HEK293 (cell line): Measurements from ENCODE around the gene EIF3L.
A peak's percentile ranks its signal among the peaks of the same experiment; 100 is the strongest.

Experiments used
- CTCF ChIA-PET: fragments of 350-600 bp; formaldehyde crosslinking; extraction: SDS; loops from one replicate; lab custom pipeline; 2021; ENCODE audit warnings: antibody characterized with exemption; lab: Yijun Ruan, JAX
- POLR2A ChIA-PET: fragments of 300-600 bp; formaldehyde crosslinking; extraction: SDS; loops from one replicate; lab custom pipeline; 2020; ENCODE audit warnings: antibody characterized with exemption, inconsistent platforms; lab: Yijun Ruan, JAX
- H3K27ac ChIP-seq: fragments of 200-500 bp; sonication (Bioruptor generic); 2 replicates; pipeline ENCODE4 v1.5.1; 2014; ENCODE audit warnings: low read depth, low read length, control low read depth, inconsistent platforms; ENCODE audit errors: extremely low read depth
- H3K36me3 ChIP-seq, 2 experiments: fragments of 200-500 bp in 1 of 2; sonication (Bioruptor generic) in 1 of 2; 1 replicate in 1 of 2; 2 replicates in 1 of 2; pipeline ENCODE4 v1.5.1; 2014 to 2017; ENCODE audit warnings: inconsistent platforms in 2 of 2, low read length in 2 of 2; ENCODE audit not compliant: control insufficient read depth in 2 of 2, insufficient read depth in 1 of 2
- H3K4me1 ChIP-seq: fragments of 200-500 bp; sonication (Bioruptor generic); 2 replicates; pipeline ENCODE4 v1.5.1; 2014; ENCODE audit warnings: mild to moderate bottlenecking, low read length, inconsistent platforms; ENCODE audit not compliant: control insufficient read depth, insufficient read depth
- H3K4me3 ChIP-seq: 2 replicates; pipeline ENCODE4 v1.5.1; 2011; ENCODE audit warnings: low read depth, mild to moderate bottlenecking, control low read depth, low read length, moderate library complexity
- H3K9me3 ChIP-seq: fragments of 200-500 bp; sonication (Bioruptor generic); 2 replicates; pipeline ENCODE4 v1.5.1; 2014; ENCODE audit warnings: low read depth, low read length, inconsistent platforms; ENCODE audit not compliant: control insufficient read depth, insufficient read depth
- EGR2 ChIP-seq: fragments of 450-650 bp; formaldehyde crosslinking; IDR thresholded peaks from 2 replicates; pipeline ENCODE4 v1.5.1; 2016; ENCODE audit warnings: low read depth, missing biosample characterization, missing genetic modification characterization
- GLIS1 ChIP-seq: fragments of 450-650 bp; formaldehyde crosslinking; IDR thresholded peaks from 2 replicates; pipeline ENCODE4 v1.5.1; 2016; ENCODE audit warnings: missing biosample characterization, missing genetic modification characterization
- GLIS2 ChIP-seq: fragments of 450-650 bp; formaldehyde crosslinking; IDR thresholded peaks from 2 replicates; pipeline ENCODE4 v1.5.1; 2016; ENCODE audit warnings: missing biosample characterization, missing genetic modification characterization
- IKZF3 ChIP-seq: fragments of 450-650 bp; IDR thresholded peaks from 2 replicates; pipeline ENCODE4 v1.5.0; 2018; ENCODE audit warnings: missing biosample characterization, mild to moderate bottlenecking, missing genetic modification characterization, moderate library complexity
- KLF7 ChIP-seq: fragments of 450-650 bp; formaldehyde crosslinking; IDR thresholded peaks from 2 replicates; pipeline ENCODE4 v1.5.1; 2016; ENCODE audit warnings: missing biosample characterization, missing genetic modification characterization, borderline replicate concordance
- PRDM1 ChIP-seq: fragments of 450-650 bp; formaldehyde crosslinking; IDR thresholded peaks from 2 replicates; pipeline ENCODE4; 2016; ENCODE audit warnings: missing biosample characterization, missing genetic modification characterization
- TRIM28 ChIP-seq: IDR thresholded peaks from 2 replicates; pipeline ENCODE4 v1.6.1; 2011; ENCODE audit warnings: low read length, control low read depth, borderline replicate concordance
- ZBTB20 ChIP-seq: fragments of 450-650 bp; formaldehyde crosslinking; IDR thresholded peaks from 2 replicates; pipeline ENCODE4 v1.5.1; 2016; ENCODE audit warnings: missing biosample characterization, missing genetic modification characterization
- ZBTB8A ChIP-seq: fragments of 450-650 bp; formaldehyde crosslinking; IDR thresholded peaks from 2 replicates; pipeline ENCODE4 v1.5.1; 2016; ENCODE audit warnings: missing biosample characterization, missing genetic modification characterization
- ZFP37 ChIP-seq: fragments of 450-650 bp; formaldehyde crosslinking; IDR thresholded peaks from 2 replicates; pipeline ENCODE4 v1.5.1; 2016; ENCODE audit warnings: missing biosample characterization, missing genetic modification characterization
- ZNF16 ChIP-seq: fragments of 450-650 bp; formaldehyde crosslinking; IDR thresholded peaks from 2 replicates; pipeline ENCODE4 v1.5.1; 2016; ENCODE audit warnings: low read depth, missing biosample characterization, missing genetic modification characterization
- ZNF221 ChIP-seq: fragments of 450-650 bp; formaldehyde crosslinking; IDR thresholded peaks from 2 replicates; pipeline ENCODE4 v1.5.1; 2017; ENCODE audit warnings: missing biosample characterization, missing genetic modification characterization, borderline replicate concordance
- ZNF24 ChIP-seq: fragments of 450-650 bp; formaldehyde crosslinking; IDR thresholded peaks from 2 replicates; pipeline ENCODE4 v1.5.1; 2016; ENCODE audit warnings: missing biosample characterization, missing genetic modification characterization
- ZNF404 ChIP-seq: fragments of 450-650 bp; formaldehyde crosslinking; IDR thresholded peaks from 2 replicates; pipeline ENCODE4 v1.5.1; 2017; ENCODE audit warnings: missing biosample characterization, missing genetic modification characterization
- ZNF596 ChIP-seq: fragments of 450-650 bp; IDR thresholded peaks from 2 replicates; pipeline ENCODE4 v1.5.0; 2018; ENCODE audit warnings: missing biosample characterization, mild to moderate bottlenecking, missing genetic modification characterization, moderate library complexity
- ZNF600 ChIP-seq: fragments of 450-650 bp; formaldehyde crosslinking; IDR thresholded peaks from 2 replicates; pipeline ENCODE4 v1.5.1; 2016; ENCODE audit warnings: missing biosample characterization, missing genetic modification characterization
- ZXDB ChIP-seq: fragments of 450-650 bp; formaldehyde crosslinking; IDR thresholded peaks from 2 replicates; pipeline ENCODE4 v1.5.1; 2016; ENCODE audit warnings: missing biosample characterization, missing genetic modification characterization
- TF ChIP-seq, protein P1 (sequence below): fragments of 450-650 bp; formaldehyde crosslinking; IDR thresholded peaks from 2 replicates; pipeline ENCODE4 v1.5.1; 2016; ENCODE audit warnings: missing biosample characterization, missing genetic modification characterization
- TF ChIP-seq, protein P2 (sequence below): fragments of 450-650 bp; formaldehyde crosslinking; IDR thresholded peaks from 2 replicates; pipeline ENCODE4 v1.5.1; 2017; ENCODE audit warnings: missing biosample characterization, missing genetic modification characterization
- TF ChIP-seq, protein P3 (sequence below): IDR thresholded peaks from 2 replicates; pipeline ENCODE4 v1.6.1; 2011; ENCODE audit warnings: mild to moderate bottlenecking, low read depth, low read length, borderline replicate concordance
- TF ChIP-seq, protein P4 (sequence below): fragments of 450-650 bp; formaldehyde crosslinking; IDR thresholded peaks from 2 replicates; pipeline ENCODE4 v1.5.1; 2016; ENCODE audit warnings: missing biosample characterization, missing genetic modification characterization

The EIF3L gene

DNA sequence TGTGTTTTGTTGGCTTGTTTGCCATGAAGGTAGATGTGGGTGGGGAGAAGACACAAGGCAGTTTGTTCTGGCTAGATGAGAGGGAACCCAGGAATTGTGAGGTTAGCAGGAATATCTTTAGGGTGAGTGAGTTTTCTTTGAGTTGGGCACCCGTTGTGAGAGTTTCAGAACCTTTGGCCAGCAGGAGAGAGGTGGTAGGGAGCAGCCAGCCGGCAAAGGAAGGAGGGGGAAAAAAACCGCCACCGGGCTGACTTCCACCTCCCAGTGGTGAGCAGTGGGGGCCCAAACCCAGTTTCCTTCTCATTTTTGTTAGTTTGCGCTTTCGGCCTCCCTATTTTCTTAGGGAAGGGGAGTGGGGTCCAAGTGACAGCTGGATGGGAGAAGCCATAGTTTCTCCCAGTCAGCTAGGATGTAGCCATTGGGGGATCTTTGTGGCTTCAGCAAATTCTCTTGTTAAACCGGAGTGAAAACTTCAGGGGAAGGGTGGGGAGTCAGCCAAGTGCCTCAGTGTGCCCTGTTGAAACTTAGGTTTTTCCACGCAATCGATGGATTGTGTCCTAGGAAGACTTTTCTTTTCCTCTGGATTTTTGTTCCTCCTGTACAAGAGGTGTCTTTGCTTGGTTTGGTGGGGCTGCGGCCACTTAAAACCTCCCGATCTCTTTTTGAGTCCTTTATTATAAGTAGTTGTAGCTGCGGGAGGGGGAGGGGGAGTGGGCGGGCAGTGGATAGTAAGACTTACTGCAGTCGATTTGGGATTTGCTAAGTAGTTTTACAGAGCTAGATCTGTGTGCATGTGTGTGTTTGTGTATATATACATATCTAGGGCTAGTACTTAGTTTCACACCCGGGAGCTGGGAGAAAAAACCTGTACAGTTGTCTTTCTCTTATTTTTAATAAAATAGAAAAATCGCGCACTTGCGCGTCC, 42.5 kb upstream of the EIF3L start:
- Histone ChIP-seq H3K36me3 (peaks cover 0 to 5% of the 10 kb centered on the region in 2 experiments; a peak in 1 of 3 replicates), H3K4me3 (peak overlapping the region; percentile 68), H3K4me1 (peaks cover 6% of the 10 kb centered on the region; the same call in 1 of the 2 replicates), H3K9me3 (no peaks in the 10 kb centered on the region), H3K27ac (no peak overlapping the region; the same call in 1 of the 2 replicates)
- POLR2A ChIA-PET = interaction anchor here (0.7 to 2.5 kb wide), 18 partner anchors 9 to 228 kb away, joined by 3 to 28 read pairs (median 4); partner anchors contain the start of genes ANKRD54, GGA1, LGALS1 and MICALL1
- CTCF ChIA-PET = interaction anchor here (0.8 to 3.8 kb wide), 8 partner anchors 11 to 245 kb away, joined by 3 to 61 read pairs (median 5); no protein-coding TSS in a partner anchor
- TF ChIP-seq PRDM1 (tag by site-specific recombination) = peak; percentile 84
- TF ChIP-seq, protein P1, sequence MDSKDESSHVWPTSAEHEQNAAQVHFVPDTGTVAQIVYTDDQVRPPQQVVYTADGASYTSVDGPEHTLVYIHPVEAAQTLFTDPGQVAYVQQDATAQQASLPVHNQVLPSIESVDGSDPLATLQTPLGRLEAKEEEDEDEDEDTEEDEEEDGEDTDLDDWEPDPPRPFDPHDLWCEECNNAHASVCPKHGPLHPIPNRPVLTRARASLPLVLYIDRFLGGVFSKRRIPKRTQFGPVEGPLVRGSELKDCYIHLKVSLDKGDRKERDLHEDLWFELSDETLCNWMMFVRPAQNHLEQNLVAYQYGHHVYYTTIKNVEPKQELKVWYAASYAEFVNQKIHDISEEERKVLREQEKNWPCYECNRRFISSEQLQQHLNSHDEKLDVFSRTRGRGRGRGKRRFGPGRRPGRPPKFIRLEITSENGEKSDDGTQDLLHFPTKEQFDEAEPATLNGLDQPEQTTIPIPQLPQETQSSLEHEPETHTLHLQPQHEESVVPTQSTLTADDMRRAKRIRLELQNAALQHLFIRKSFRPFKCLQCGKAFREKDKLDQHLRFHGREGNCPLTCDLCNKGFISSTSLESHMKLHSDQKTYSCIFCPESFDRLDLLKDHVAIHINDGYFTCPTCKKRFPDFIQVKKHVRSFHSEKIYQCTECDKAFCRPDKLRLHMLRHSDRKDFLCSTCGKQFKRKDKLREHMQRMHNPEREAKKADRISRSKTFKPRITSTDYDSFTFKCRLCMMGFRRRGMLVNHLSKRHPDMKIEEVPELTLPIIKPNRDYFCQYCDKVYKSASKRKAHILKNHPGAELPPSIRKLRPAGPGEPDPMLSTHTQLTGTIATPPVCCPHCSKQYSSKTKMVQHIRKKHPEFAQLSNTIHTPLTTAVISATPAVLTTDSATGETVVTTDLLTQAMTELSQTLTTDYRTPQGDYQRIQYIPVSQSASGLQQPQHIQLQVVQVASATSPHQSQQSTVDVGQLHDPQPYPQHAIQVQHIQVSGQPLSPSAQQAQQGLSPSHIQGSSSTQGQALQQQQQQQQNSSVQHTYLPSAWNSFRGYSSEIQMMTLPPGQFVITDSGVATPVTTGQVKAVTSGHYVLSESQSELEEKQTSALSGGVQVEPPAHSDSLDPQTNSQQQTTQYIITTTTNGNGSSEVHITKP = peak; percentile 57; the same call in 1 of the 2 replicates
- 0 out of 2 replicates have a peak, but pooled peaks have one; percentile 14 for TF ChIP-seq GLIS1 (tag by site-specific recombination)
- peak; percentile 47 for TF ChIP-seq GLIS2 (tag by site-specific recombination)
- peak; percentile 78 for TF ChIP-seq IKZF3 (tag by site-specific recombination)
- TF ChIP-seq, protein P2, sequence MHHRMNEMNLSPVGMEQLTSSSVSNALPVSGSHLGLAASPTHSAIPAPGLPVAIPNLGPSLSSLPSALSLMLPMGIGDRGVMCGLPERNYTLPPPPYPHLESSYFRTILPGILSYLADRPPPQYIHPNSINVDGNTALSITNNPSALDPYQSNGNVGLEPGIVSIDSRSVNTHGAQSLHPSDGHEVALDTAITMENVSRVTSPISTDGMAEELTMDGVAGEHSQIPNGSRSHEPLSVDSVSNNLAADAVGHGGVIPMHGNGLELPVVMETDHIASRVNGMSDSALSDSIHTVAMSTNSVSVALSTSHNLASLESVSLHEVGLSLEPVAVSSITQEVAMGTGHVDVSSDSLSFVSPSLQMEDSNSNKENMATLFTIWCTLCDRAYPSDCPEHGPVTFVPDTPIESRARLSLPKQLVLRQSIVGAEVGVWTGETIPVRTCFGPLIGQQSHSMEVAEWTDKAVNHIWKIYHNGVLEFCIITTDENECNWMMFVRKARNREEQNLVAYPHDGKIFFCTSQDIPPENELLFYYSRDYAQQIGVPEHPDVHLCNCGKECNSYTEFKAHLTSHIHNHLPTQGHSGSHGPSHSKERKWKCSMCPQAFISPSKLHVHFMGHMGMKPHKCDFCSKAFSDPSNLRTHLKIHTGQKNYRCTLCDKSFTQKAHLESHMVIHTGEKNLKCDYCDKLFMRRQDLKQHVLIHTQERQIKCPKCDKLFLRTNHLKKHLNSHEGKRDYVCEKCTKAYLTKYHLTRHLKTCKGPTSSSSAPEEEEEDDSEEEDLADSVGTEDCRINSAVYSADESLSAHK (tag by site-specific recombination) = peak; percentile 58; the same call in 1 of the 2 replicates
- no peak for TF ChIP-seq ZNF404 (tag by site-specific recombination)
- no peak for TF ChIP-seq KLF7
- no peak for TF ChIP-seq ZNF221 (tag by site-specific recombination)
- no peak for TF ChIP-seq ZNF24 (tag by site-specific recombination)
- TF ChIP-seq ZNF600 (tag by site-specific recombination) = peak; percentile 55
- peak; percentile 67; the same call in 1 of the 2 replicates for TF ChIP-seq ZBTB20 (tag by site-specific recombination)
- TF ChIP-seq EGR2 (tag by site-specific recombination) = peak; percentile 25; the same call in 1 of the 2 replicates
- 0 out of 2 replicates have a peak, but pooled peaks have one; percentile 19 for TF ChIP-seq ZBTB8A (tag by site-specific recombination)

DNA sequence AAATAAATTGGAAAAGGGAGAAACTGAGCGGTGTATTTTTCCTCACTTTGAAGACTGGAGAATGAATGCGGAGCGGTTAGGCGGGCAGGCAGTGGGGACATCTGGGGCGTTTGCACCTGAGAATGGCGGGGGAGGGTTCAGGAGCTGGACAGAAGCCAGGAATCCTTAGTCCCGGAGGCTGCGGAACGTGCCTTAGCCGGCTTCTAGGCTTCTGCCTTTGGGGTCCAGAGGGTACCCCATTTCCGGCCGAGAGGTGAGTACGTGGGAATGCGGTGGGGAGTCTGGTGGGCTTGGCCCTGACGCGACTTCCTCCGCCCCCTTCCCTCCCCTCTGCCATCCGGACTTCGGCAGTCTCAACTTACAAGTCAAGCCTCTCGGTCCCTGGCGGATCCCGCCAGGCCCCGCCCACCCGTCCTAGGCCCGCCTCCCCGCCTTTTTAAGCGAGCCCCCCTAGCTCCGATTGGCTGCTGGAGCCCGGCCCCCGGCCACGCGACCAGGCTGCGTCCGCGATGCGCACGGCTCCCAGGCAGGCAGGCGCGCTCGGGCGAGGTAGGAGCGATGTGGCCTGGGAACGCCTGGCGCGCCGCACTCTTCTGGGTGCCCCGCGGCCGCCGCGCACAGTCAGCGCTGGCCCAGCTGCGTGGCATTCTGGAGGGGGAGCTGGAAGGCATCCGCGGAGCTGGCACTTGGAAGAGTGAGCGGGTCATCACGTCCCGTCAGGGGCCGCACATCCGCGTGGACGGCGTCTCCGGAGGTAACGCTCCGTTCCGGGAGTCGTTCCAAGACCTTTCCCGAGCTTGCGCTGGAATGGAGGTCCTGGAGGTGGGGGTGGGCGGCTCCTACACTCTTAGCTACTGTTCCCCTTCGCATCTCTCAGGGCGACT, 41.6 kb upstream of the EIF3L start, which contains the start of gene GCAT:
GCAT (plus strand) TSS at position 525 of the 884 bp plus-strand sequence; CDS start at position 559, 34 bp downstream.
- CTCF ChIA-PET = interaction anchor here (0.6 to 3.8 kb wide), 10 partner anchors 10 to 227 kb away, joined by 3 to 61 read pairs (median 5); no protein-coding TSS in a partner anchor
- H3K4me1 ChIP-seq = peaks cover 6% of the 10 kb centered on the region; the same call in 1 of the 2 replicates
- POLR2A ChIA-PET = interaction anchor here (0.6 to 2.5 kb wide), 37 partner anchors 8 to 1898 kb away, joined by 3 to 28 read pairs (median 4); partner anchors contain the start of genes ANKRD54, C22orf23, EIF3L and GGA1
- H3K9me3 ChIP-seq = no peaks in the 10 kb centered on the region
- H3K36me3 ChIP-seq = peaks cover 0 to 5% of the 10 kb centered on the region in 2 experiments; a peak in 1 of 3 replicates
- peak within 1 kb of the TSS; percentile 68 for H3K4me3 ChIP-seq
- peak within 1 kb of the TSS; percentile 45; the same call in 1 of the 2 replicates for H3K27ac ChIP-seq
- no peak for TF ChIP-seq ZFP37 (tag by site-specific recombination)
- TF ChIP-seq, protein P3, sequence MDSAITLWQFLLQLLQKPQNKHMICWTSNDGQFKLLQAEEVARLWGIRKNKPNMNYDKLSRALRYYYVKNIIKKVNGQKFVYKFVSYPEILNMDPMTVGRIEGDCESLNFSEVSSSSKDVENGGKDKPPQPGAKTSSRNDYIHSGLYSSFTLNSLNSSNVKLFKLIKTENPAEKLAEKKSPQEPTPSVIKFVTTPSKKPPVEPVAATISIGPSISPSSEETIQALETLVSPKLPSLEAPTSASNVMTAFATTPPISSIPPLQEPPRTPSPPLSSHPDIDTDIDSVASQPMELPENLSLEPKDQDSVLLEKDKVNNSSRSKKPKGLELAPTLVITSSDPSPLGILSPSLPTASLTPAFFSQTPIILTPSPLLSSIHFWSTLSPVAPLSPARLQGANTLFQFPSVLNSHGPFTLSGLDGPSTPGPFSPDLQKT = no peak
- no peak for TF ChIP-seq TRIM28
- no peak for TF ChIP-seq ZNF16 (tag by site-specific recombination)
- TF ChIP-seq, protein P4, sequence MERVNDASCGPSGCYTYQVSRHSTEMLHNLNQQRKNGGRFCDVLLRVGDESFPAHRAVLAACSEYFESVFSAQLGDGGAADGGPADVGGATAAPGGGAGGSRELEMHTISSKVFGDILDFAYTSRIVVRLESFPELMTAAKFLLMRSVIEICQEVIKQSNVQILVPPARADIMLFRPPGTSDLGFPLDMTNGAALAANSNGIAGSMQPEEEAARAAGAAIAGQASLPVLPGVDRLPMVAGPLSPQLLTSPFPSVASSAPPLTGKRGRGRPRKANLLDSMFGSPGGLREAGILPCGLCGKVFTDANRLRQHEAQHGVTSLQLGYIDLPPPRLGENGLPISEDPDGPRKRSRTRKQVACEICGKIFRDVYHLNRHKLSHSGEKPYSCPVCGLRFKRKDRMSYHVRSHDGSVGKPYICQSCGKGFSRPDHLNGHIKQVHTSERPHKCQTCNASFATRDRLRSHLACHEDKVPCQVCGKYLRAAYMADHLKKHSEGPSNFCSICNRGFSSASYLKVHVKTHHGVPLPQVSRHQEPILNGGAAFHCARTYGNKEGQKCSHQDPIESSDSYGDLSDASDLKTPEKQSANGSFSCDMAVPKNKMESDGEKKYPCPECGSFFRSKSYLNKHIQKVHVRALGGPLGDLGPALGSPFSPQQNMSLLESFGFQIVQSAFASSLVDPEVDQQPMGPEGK = peak; percentile 97
- no peak for TF ChIP-seq ZNF596
- TF ChIP-seq ZBTB20 (tag by site-specific recombination) = peak; percentile 76; the same call in 1 of the 2 replicates
- peak; percentile 70 for TF ChIP-seq GLIS2 (tag by site-specific recombination)
- peak; percentile 46 for TF ChIP-seq GLIS1 (tag by site-specific recombination)
- peak; percentile 59 for TF ChIP-seq ZXDB (tag by site-specific recombination)
